Caco-2 (cell line): ENCODE data around the gene ABI3. TPM values are rescaled to one million over a fixed set of nuclear protein-coding genes. Genes with fewer than 3 reads are reported as not detected.

ENCODE experiments used
- BruUV-seq: library from RNA; stranded (reverse); fragments of 400-500 nt; replicated peaks from 2 replicates; lab custom pipeline; 2021; lab: Mats Ljungman, UMichigan
- CTCF ChIA-PET: fragments of 300-600 bp; sonication (Branson Sonifier 250); formaldehyde crosslinking; loops from one replicate; lab custom pipeline; 2022; ENCODE audit warnings: antibody characterized with exemption; lab: Charles Lee
- POLR2A ChIA-PET: fragments of 300-600 bp; sonication (Branson Sonifier 250); formaldehyde crosslinking; loops from one replicate; lab custom pipeline; 2022; ENCODE audit warnings: antibody characterized with exemption; lab: Charles Lee
- DNase-seq, 2 experiments: peaks; one replicate each; pipeline versions ENCODE4 v3.0.0 to v3.0.0-alpha.2; 2020 to 2022
- H3K27me3 ChIP-seq: replicated peaks from 2 replicates; pipeline ENCODE4 v1.6.0; 2011; ENCODE audit warnings: low read length; ENCODE audit not compliant: control insufficient read depth, insufficient read depth
- H3K36me3 ChIP-seq: 2 replicates; pipeline ENCODE4 v1.5.1; 2011; ENCODE audit warnings: low read length; ENCODE audit not compliant: control insufficient read depth, insufficient read depth
- H3K4me1 ChIP-seq: fragments of 250-450 bp; sonication (Bioruptor Pico); 2 replicates; pipeline ENCODE4 v1.5.1; 2020; ENCODE audit warnings: mild to moderate bottlenecking
- H3K4me3 ChIP-seq: 2 replicates; pipeline ENCODE4 v1.5.1; 2011; ENCODE audit warnings: low read depth, mild to moderate bottlenecking, control low read depth, low read length
- H3K9me3 ChIP-seq: fragments of 250-450 bp; sonication (Bioruptor Pico); 2 replicates; pipeline ENCODE4 v1.5.1; 2020; ENCODE audit warnings: mild to moderate bottlenecking, moderate library complexity
- H3K27ac Mint-ChIP-seq: one replicate; pipeline ENCODE4 v1.8.0; 2022; ENCODE audit warnings: mixed read lengths; ENCODE audit not compliant: unreplicated experiment
- H3K27me3 Mint-ChIP-seq: one replicate; pipeline ENCODE4 v1.8.0; 2022; ENCODE audit warnings: mixed read lengths; ENCODE audit not compliant: insufficient read depth, unreplicated experiment
- H3K36me3 Mint-ChIP-seq: one replicate; pipeline ENCODE4 v1.8.0; 2022; ENCODE audit warnings: mild to moderate bottlenecking, mixed read lengths; ENCODE audit not compliant: insufficient read depth, unreplicated experiment
- H3K4me1 Mint-ChIP-seq: one replicate; pipeline ENCODE4 v1.8.0; 2022; ENCODE audit warnings: low read depth, mixed read lengths; ENCODE audit not compliant: unreplicated experiment
- H3K4me3 Mint-ChIP-seq: one replicate; pipeline ENCODE4 v1.8.0; 2022; ENCODE audit warnings: mild to moderate bottlenecking, moderate library complexity, mixed read lengths; ENCODE audit not compliant: unreplicated experiment
- H3K9me3 Mint-ChIP-seq: one replicate; pipeline ENCODE4 v1.8.0; 2022; ENCODE audit warnings: mixed read lengths; ENCODE audit not compliant: unreplicated experiment
- CTCF ChIP-seq, 2 experiments: fragments of 200-600 bp in 1 of 2; IDR thresholded peaks; 1 replicate in 1 of 2; 2 replicates in 1 of 2; pipeline versions ENCODE4 v1.5.1 to v1.8.0; 2011 to 2022; ENCODE audit warnings: antibody characterized with exemption in 1 of 2, control low read depth in 1 of 2, inconsistent platforms in 1 of 2, low read depth in 1 of 2, low read length in 1 of 2, mild to moderate bottlenecking in 1 of 2, moderate library complexity in 1 of 2; ENCODE audit not compliant: insufficient read depth in 1 of 2, severe bottlenecking in 1 of 2, unreplicated experiment in 1 of 2
- intact Hi-C: fragments of 100-400 bp; cut with micrococcal nuclease; formaldehyde crosslinking; loops from one replicate; pipeline ENCODE4 v1.10.0; 2022; ENCODE audit not compliant: unreplicated experiment
- total RNA-seq: library from RNA; stranded (reverse); gene quantifications from 2 replicates; pipeline ENCODE4 v1.2.3, GENCODE V29; 2022

ABI3 gene
- total RNA-seq, 1 experiment from 2014 or later = not detected

- no peaks in the 10 kb centered on the region for H3K27me3 Mint-ChIP-seq
- peaks cover 15% of the 10 kb centered on the region for H3K36me3 Mint-ChIP-seq
- intact Hi-C loops = no loop called here
- no peak overlapping the region for H3K4me3 ChIP-seq
- H3K4me3 Mint-ChIP-seq = no peak overlapping the region
- H3K27ac Mint-ChIP-seq = no peak overlapping the region
- peak; percentile 63 to 66 for DNase-seq
- POLR2A ChIA-PET = no interaction called here
- no peaks in the 10 kb centered on the region for H3K4me1 Mint-ChIP-seq
- CTCF ChIA-PET = interaction anchor here (0.6 kb wide), 1 partner anchor 11 kb away, joined by 3 read pairs; no protein-coding TSS in a partner anchor
- H3K27me3 ChIP-seq = no peaks in the 10 kb centered on the region
- no TSS peak for BruUV-seq
- peaks cover 10% of the 10 kb centered on the region for H3K4me1 ChIP-seq
- H3K9me3 Mint-ChIP-seq = peaks cover 38% of the 10 kb centered on the region
- no peaks in the 10 kb centered on the region for H3K36me3 ChIP-seq
- peak; percentile 63 to 74 for TF ChIP-seq CTCF (IDR thresholded peaks at IDR 0.05; ENCODE audit: insufficient read depth in 1 of 2, low read depth in 1 of 2, low read length in 1 of 2, severe bottlenecking in 1 of 2, unreplicated experiment in 1 of 2)
- peaks cover 70% of the 10 kb centered on the region for H3K9me3 ChIP-seq
Observed at GRCh38 chr17:49180303-49180702, 30.2 kb upstream of the ABI3 start.

GRCh38 chr17:49180998-49181635 is 29.4 kb upstream of the ABI3 start:
- H3K9me3 ChIP-seq = peaks cover 70% of the 10 kb centered on the region
- CTCF ChIA-PET = no interaction called here
- no peak for DNase-seq
- peaks cover 10% of the 10 kb centered on the region for H3K4me1 ChIP-seq
- Mint-ChIP-seq H3K36me3 (peaks cover 15% of the 10 kb centered on the region), H3K4me1 (no peaks in the 10 kb centered on the region), H3K27me3 (no peaks in the 10 kb centered on the region), H3K27ac (no peak overlapping the region), H3K4me3 (no peak overlapping the region), H3K9me3 (peaks cover 38% of the 10 kb centered on the region)
- intact Hi-C loops = no loop called here
- no peaks in the 10 kb centered on the region for H3K27me3 ChIP-seq
- no peaks in the 10 kb centered on the region for H3K36me3 ChIP-seq
- POLR2A ChIA-PET = no interaction called here
- no peak for TF ChIP-seq CTCF (IDR thresholded peaks at IDR 0.05; ENCODE audit: insufficient read depth in 1 of 2, low read depth in 1 of 2, low read length in 1 of 2, severe bottlenecking in 1 of 2, unreplicated experiment in 1 of 2)
- no peak overlapping the region for H3K4me3 ChIP-seq
- BruUV-seq = no TSS peak

GRCh38 chr17:49183341-49183740 is 27.2 kb upstream of the ABI3 start:
- intact Hi-C loops = no loop called here
- H3K9me3 ChIP-seq = peaks cover 60% of the 10 kb centered on the region
- CTCF ChIA-PET = interaction anchor here (0.5 to 1.3 kb wide), 2 partner anchors 9 to 1223 kb away, joined by 3 read pairs; no protein-coding TSS in a partner anchor

More at GRCh38 chr17:49183341-49183740, 27.2 kb upstream of the ABI3 start:
- Mint-ChIP-seq H3K9me3 (peaks cover 29% of the 10 kb centered on the region), H3K27me3 (no peaks in the 10 kb centered on the region), H3K36me3 (peaks cover 15% of the 10 kb centered on the region), H3K4me1 (no peaks in the 10 kb centered on the region), H3K4me3 (no peak overlapping the region), H3K27ac (no peak overlapping the region)
- Histone ChIP-seq H3K4me1 (peaks cover 4% of the 10 kb centered on the region), H3K4me3 (no peak overlapping the region), H3K27me3 (no peaks in the 10 kb centered on the region), H3K36me3 (no peaks in the 10 kb centered on the region)
- POLR2A ChIA-PET = no interaction called here
- BruUV-seq = no TSS peak
- no peak for DNase-seq
- no peak for TF ChIP-seq CTCF (IDR thresholded peaks at IDR 0.05; ENCODE audit: insufficient read depth in 1 of 2, low read depth in 1 of 2, low read length in 1 of 2, severe bottlenecking in 1 of 2, unreplicated experiment in 1 of 2)
